Activated naive CD4-positive, alpha-beta T cell treated with anti-CD3 and anti-CD28 coated beads for 36 hours (primary cell): ENCODE data around the gene SRSF1. TPM values are rescaled to one million over a fixed set of nuclear protein-coding genes. Genes with fewer than 3 reads are reported as not detected.
"Not testable (repeated sequence)": the region's sequence is repeated elsewhere in the genome, so short reads cannot be mapped to it uniquely, and the experiment has no call there.

Experiments used
- CTCF ChIA-PET: fragments of 350-600 bp; sonication (Branson Sonifier 250); formaldehyde crosslinking; loops from one replicate; lab custom pipeline; 2021; ENCODE audit warnings: antibody characterized with exemption; lab: Charles Lee
- DNase-seq: peaks from one replicate; pipeline ENCODE4 v3.0.0-alpha.2; 2020
- H3K27ac Mint-ChIP-seq: one replicate; pipeline ENCODE4 v1.8.0; 2021; ENCODE audit warnings: mild to moderate bottlenecking, mixed read lengths
- H3K27me3 Mint-ChIP-seq: one replicate; pipeline ENCODE4 v1.8.0; 2021; ENCODE audit warnings: low read depth, mixed read lengths
- H3K36me3 Mint-ChIP-seq: one replicate; pipeline ENCODE4 v1.8.0; 2021; ENCODE audit warnings: low read depth, mixed read lengths
- H3K4me1 Mint-ChIP-seq: one replicate; pipeline ENCODE4 v1.8.0; 2021; ENCODE audit warnings: low read depth, mixed read lengths
- H3K4me3 Mint-ChIP-seq: one replicate; pipeline ENCODE4 v1.8.0; 2021; ENCODE audit warnings: mild to moderate bottlenecking, moderate library complexity, mixed read lengths
- H3K9me3 Mint-ChIP-seq: one replicate; pipeline ENCODE4 v1.8.0; 2021; ENCODE audit warnings: mixed read lengths
- intact Hi-C: fragments of 100-400 bp; cut with micrococcal nuclease; formaldehyde crosslinking; loops from one replicate; pipeline ENCODE4 v1.15.1; 2023
- total RNA-seq, 2 experiments: library from RNA; stranded (reverse); gene quantifications; one replicate each; pipeline ENCODE4 v1.2.3, GENCODE V29; 2021

SRSF1 gene
- total RNA-seq, 2 experiments from 2014 or later, result 248 to 257 TPM

DNA sequence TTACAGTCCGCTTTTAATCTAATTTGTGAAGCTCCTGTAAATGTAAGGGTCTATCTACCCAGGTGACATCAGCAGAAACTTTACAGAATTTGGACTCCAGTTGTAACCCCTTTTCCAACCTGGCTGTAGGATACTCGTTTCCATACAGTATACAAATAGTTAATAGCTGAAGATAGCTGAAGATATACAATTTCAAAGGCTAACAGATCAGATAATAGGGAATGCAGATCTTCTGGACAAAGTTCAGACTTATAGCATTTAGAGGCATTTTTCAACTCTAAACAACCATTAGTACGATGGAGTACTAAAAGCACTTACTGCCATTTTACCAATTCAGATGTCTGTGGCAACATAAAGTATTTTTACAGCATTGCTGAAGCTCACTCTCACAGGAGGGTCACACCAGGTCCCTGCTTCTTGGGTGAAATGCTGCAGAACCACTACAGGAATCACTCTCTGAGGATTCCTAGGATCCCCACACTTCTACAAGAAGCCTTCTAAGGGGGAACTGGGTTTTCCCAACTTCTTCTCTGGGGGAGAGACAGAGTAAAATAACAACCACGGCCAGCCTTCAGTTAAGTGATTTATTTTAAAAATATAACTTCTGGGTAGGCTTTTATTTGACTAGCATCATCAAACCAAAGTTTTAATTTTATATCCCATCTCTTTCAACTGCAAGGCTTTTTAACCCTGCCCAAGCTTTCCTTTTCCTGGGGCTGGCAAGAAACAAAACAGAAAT is 21.9 kb downstream of the SRSF1 start:
- peaks cover 65% of the 10 kb centered on the region for H3K4me1 Mint-ChIP-seq
- CTCF ChIA-PET, result interaction anchor here (1.0 to 3.7 kb wide), 8 partner anchors 9 to 129 kb away, joined by 3 to 29 read pairs (median 4); no protein-coding TSS in a partner anchor
- H3K36me3 Mint-ChIP-seq, result peaks cover 12% of the 10 kb centered on the region
- intact Hi-C loops, result no loop called here
- DNase-seq, result no peak
- H3K9me3 Mint-ChIP-seq, result no peaks in the 10 kb centered on the region
- H3K27me3 Mint-ChIP-seq, result no peaks in the 10 kb centered on the region
- H3K4me3 Mint-ChIP-seq, result no peak overlapping the region
- H3K27ac Mint-ChIP-seq, result no peak overlapping the region

DNA sequence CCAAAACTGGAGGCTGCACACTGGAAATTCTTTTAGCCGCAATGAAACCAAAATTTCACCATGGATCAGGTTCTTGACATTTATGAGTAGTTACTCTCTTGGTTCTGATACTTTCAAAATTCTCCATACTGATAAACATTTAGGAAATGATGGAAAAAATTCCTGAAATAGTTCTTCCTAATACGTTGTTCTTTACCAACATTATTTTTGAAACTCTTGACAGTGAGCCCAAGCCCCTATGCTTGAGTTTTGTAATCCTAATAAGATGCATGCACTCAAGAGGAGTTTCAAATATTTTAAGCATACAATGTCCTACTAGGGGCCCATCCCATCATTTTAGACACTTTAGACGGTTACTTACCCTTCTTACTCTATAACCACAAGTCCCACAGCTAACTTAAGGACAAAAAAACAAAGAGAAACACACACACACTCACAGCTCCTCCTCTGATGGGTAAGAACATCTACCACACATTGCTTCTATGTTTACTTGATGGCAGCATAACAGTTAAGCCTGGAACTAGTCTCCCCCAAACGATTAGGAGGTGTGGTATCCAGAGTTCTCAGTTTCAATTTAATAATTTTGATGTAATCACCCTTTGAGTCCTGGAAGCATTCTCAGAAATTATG is 22.7 kb downstream of the SRSF1 start:
- Mint-ChIP-seq H3K27ac (peak overlapping the region; percentile 34), H3K4me1 (peaks cover 63% of the 10 kb centered on the region), H3K27me3 (no peaks in the 10 kb centered on the region), H3K9me3 (no peaks in the 10 kb centered on the region), H3K36me3 (peaks cover 12% of the 10 kb centered on the region), H3K4me3 (no peak overlapping the region)
- DNase-seq, result no peak
- CTCF ChIA-PET, result interaction anchor here (1.0 to 3.7 kb wide), 5 partner anchors 8 to 126 kb away, joined by 3 to 29 read pairs (median 4); no protein-coding TSS in a partner anchor
- intact Hi-C loops, result no loop called here

DNA sequence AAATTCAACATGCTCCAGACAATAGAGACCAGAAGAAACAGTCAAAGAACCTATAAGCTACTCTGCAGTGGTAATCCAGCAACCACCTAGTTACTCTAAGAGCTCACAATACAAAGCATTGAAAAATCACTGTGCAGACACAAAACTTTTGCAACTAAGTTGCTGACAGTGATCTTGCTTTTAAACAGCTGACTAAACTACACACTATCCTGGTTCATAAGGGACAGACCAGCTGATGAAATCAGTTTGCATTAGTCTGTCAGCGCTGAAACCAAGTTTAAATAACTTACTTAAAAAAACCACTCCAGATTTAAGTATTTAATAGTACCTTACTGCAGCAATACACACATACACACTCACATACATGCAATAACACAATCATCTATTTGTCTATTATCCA is 23.6 kb downstream of the SRSF1 start:
- DNase-seq, result no peak
- H3K27me3 Mint-ChIP-seq, result no peaks in the 10 kb centered on the region
- no peaks in the 10 kb centered on the region for H3K9me3 Mint-ChIP-seq
- CTCF ChIA-PET, result interaction anchor here (0.7 to 1.7 kb wide), 4 partner anchors 15 to 123 kb away, joined by 3 to 5 read pairs (median 4); no protein-coding TSS in a partner anchor
- no peak overlapping the region for H3K4me3 Mint-ChIP-seq
- H3K36me3 Mint-ChIP-seq, result peaks cover 11% of the 10 kb centered on the region
- no peak overlapping the region for H3K27ac Mint-ChIP-seq
- intact Hi-C loops, result no loop called here
- H3K4me1 Mint-ChIP-seq, result peaks cover 55% of the 10 kb centered on the region

DNA sequence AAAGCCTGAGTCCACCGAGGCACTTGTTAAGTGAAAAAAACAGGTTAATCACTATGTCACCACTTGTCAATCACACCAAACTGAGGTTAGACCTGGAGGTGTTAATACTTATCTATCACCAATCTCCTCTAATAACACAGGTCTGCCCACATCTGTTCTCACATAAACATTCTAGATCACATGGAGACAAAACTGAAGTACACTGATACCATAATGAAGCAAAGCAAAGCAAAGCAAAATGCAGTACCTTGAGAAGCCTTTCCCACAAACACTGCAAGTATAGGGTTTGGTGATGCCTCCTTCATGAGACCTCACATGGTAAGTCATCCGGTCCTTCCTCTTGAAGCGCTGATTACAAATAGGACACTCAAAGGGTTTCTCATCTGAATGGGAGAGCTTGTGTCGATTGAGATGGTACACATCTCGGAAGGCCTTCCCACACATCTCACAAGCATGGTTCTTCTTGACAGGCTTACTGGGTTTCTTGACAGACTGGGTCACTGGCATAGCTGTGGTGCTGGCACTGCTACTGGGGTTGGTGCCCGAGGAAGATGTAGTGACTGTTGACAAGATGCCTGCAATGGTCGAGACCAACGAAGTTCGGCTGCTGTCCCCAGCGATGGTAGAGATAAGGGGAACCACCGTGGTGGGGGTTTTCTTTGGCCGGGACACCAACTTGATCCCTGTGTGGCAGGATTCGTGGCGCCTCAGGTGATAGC is 24.4 kb downstream of the SRSF1 start:
- H3K4me3 Mint-ChIP-seq, result no peak overlapping the region
- H3K4me1 Mint-ChIP-seq, result peaks cover 54% of the 10 kb centered on the region
- intact Hi-C loops, result no loop called here
- H3K9me3 Mint-ChIP-seq, result no peaks in the 10 kb centered on the region
- CTCF ChIA-PET, result interaction anchor here (0.7 to 1.7 kb wide), 4 partner anchors 28 to 123 kb away, joined by 3 to 5 read pairs (median 4); no protein-coding TSS in a partner anchor
- no peak overlapping the region for H3K27ac Mint-ChIP-seq
- no peaks in the 10 kb centered on the region for H3K27me3 Mint-ChIP-seq
- H3K36me3 Mint-ChIP-seq, result peaks cover 15% of the 10 kb centered on the region
- no peak for DNase-seq

DNA sequence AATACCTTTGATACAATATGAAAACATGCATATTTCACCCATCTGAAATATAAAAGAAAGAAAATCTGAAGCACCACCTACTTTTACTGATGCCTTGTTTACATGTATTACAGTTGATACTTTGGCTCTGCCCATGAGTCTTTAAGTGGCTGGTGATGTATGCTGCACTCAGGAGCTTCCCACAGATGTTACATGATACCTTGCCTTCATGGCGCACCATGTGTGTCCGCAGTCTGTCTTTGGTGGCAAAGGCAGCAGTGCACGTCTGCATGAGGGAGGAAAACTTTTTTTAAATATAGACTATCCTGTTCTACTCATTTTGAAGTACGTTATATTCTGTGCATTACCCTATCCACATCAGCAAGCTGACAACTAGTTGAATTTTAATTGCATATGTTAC is 26.5 kb downstream of the SRSF1 start:
- H3K27ac Mint-ChIP-seq, result no peak overlapping the region
- intact Hi-C loops, result no loop called here
- CTCF ChIA-PET, result interaction anchor here (0.6 to 1.5 kb wide), 5 partner anchors 19 to 809 kb away, joined by 3 to 5 read pairs (median 4); no protein-coding TSS in a partner anchor
- H3K4me1 Mint-ChIP-seq, result peaks cover 41% of the 10 kb centered on the region
- no peak for DNase-seq
- H3K9me3 Mint-ChIP-seq, result no peaks in the 10 kb centered on the region
- H3K4me3 Mint-ChIP-seq, result no peak overlapping the region
- H3K27me3 Mint-ChIP-seq, result no peaks in the 10 kb centered on the region
- H3K36me3 Mint-ChIP-seq, result peaks cover 24% of the 10 kb centered on the region

DNA sequence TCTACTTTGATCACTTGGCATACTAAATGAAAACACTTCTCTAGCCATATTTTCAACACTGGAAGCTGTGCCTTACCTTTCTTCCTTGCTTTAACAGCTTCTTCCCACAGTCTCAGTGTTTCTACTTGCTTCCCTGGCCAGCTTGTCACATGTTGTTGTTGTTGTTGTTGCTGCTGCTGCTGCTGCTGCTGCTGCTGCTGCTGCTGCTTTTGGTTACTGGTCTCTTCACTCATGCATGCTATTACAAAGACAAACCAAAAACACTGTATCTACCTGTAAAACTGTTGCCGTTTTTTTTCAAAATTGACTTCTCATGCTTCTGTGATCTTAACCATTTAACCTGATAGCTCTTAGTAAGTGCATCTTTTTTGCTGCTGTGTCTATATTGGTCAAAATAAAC is 28.0 kb downstream of the SRSF1 start:
- DNase-seq, result no peak
- H3K27ac Mint-ChIP-seq, result no peak overlapping the region

DNA sequence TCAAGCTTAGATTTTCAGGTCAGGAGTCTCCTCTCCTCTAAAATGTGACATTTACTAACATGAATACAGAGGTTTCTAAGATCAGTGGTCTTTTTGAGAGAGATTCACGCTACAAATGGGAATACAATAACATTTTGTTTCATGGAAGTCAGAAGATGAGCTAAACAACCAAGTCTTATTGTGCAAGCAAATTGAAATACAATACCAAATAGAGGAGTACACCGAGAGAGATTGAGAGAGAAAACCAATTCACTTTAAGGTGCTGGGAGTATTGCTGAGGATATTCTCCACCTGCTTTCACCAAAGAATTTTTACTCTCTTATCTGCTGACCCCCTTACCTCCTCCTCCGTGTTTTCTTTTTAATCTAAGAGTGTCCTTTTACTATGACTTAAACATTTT is 30.5 kb downstream of the SRSF1 start:
- CTCF ChIA-PET, result interaction anchor here (0.8 to 1.0 kb wide), 2 partner anchors 9 to 118 kb away, joined by 3 to 4 read pairs; no protein-coding TSS in a partner anchor
- intact Hi-C loops, result no loop called here
- peaks cover 3% of the 10 kb centered on the region for H3K4me1 Mint-ChIP-seq
- H3K36me3 Mint-ChIP-seq, result peaks cover 27% of the 10 kb centered on the region
- H3K27me3 Mint-ChIP-seq, result no peaks in the 10 kb centered on the region
- H3K9me3 Mint-ChIP-seq, result no peaks in the 10 kb centered on the region
- H3K4me3 Mint-ChIP-seq, result no peak overlapping the region
- DNase-seq, result no peak
- H3K27ac Mint-ChIP-seq, result no peak overlapping the region

More for the DNA sequence above, 28.0 kb downstream of the SRSF1 start:
- CTCF ChIA-PET, result no interaction called here
- Mint-ChIP-seq H3K4me3 (no peak overlapping the region), H3K9me3 (no peaks in the 10 kb centered on the region), H3K36me3 (peaks cover 29% of the 10 kb centered on the region), H3K27me3 (no peaks in the 10 kb centered on the region), H3K4me1 (peaks cover 27% of the 10 kb centered on the region)
- intact Hi-C loops, result no loop called here

DNA sequence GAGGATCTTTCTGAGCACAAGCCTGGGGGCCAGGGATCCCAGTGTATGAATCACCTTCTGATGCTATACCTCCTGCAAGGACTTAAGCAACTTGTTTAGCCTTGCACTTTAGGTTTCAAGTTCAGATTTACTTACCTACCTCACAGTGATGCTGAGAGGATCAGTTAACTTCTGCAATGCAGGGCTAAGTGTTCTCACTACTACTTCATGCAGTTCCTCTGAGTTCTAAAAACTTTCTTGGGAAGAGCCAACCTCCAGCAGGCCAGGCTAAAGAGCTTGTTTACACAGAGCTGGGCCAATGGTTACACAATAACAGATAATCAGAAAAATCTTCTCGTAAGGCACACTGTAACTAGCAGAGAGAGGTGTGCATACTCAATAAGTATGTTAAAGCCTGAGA is 32.0 kb downstream of the SRSF1 start:
- no peaks in the 10 kb centered on the region for H3K4me1 Mint-ChIP-seq
- no peaks in the 10 kb centered on the region for H3K9me3 Mint-ChIP-seq
- H3K27me3 Mint-ChIP-seq, result no peaks in the 10 kb centered on the region
- H3K36me3 Mint-ChIP-seq, result peaks cover 25% of the 10 kb centered on the region
- H3K27ac Mint-ChIP-seq, result no peak overlapping the region
- no peak for DNase-seq
- CTCF ChIA-PET, result interaction anchor here (1.3 to 1.4 kb wide), 3 partner anchors 12 to 25 kb away, joined by 3 to 6 read pairs (median 3); no protein-coding TSS in a partner anchor
- H3K4me3 Mint-ChIP-seq, result no peak overlapping the region
- intact Hi-C loops, result no loop called here

DNA sequence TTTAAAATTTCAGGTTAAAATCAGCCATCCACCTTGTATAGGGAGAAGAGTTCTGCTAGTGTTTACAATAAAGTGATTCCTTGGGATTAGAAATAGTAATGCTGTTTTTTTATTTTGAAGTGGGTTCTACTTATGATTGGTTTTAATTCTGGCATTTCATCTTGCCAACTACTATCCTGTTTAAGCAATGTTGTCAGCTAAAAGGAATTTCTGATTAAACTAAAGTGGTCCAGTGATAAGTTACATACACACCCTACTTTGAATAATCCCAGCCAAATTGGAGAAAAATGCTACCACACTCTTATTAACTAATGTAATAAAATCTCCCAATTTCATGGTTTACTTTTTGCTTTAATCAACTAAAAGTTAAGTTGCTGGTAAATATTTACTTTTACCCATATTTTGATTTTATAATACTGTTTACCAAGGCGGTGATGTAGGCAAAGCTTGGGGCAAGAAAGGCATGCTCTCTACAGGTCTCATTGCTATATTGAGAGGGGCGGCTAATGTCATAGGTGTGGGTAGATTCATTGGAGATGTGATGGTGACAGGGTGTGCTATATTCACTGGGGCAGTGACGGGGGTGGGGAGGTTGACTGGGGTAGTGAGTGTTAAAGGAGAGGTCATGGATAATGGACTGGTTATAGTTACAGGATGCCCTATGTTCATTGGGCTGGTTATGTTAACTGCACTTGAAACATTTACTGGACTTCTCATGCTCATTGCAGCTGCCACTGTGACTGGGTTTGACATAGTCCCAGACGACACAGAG is 32.8 kb downstream of the SRSF1 start:
- DNase-seq, H3K27ac Mint-ChIP-seq, H3K4me1 Mint-ChIP-seq, H3K27me3 Mint-ChIP-seq, H3K9me3 Mint-ChIP-seq, intact Hi-C loops, H3K4me3 Mint-ChIP-seq: not testable (repeated sequence)
- H3K36me3 Mint-ChIP-seq, result peaks cover 24% of the 10 kb centered on the region
- CTCF ChIA-PET, result interaction anchor here (1.3 to 1.4 kb wide), 3 partner anchors 12 to 25 kb away, joined by 3 to 6 read pairs (median 3); no protein-coding TSS in a partner anchor

DNA sequence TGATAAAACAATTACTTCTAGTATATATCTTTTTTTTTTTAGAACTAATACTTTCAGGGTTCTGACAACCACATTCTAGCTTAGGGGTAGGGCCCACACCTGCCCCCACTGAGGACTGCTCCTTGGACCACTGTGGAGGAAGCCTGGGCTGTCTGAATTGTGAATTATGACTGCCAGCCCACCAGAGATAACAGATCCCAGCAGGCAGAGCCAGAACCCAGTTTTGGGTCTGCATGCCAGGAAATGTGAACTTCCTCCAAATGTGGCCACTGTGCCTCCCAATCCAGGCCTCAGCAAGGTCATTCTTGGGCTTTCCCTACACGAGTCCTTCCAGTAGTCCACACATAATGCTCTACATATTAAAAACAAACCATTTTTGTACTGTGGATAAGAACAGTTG is 34.9 kb downstream of the SRSF1 start:
- Mint-ChIP-seq H3K27ac (no peak overlapping the region), H3K4me3 (no peak overlapping the region), H3K27me3 (no peaks in the 10 kb centered on the region), H3K36me3 (peaks cover 16% of the 10 kb centered on the region), H3K4me1 (no peaks in the 10 kb centered on the region), H3K9me3 (no peaks in the 10 kb centered on the region)
- intact Hi-C loops, result no loop called here
- CTCF ChIA-PET, result interaction anchor here (0.9 kb wide), 1 partner anchor 28 kb away, joined by 3 read pairs; no protein-coding TSS in a partner anchor
- no peak for DNase-seq

DNA sequence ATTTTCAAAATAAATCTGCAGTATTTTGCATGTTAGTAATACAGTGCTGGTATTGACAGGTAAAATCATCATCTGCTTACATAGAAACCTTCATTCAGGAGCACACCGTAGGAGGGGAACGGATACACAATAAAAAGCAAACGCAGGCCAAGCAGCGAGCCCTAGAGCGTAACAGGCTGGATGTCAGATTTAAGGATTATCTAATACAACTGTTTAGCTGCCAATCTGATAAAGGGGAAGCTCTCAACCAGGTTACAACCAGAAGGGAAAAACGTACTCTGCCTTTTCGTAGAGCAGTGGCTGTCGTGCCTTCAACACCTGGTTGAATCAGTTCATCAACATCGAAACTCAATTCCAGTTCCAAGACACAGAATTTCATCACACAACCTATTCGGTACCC is 35.5 kb downstream of the SRSF1 start:
- intact Hi-C loops, result no loop called here
- H3K9me3 Mint-ChIP-seq, result no peaks in the 10 kb centered on the region
- peaks cover 14% of the 10 kb centered on the region for H3K36me3 Mint-ChIP-seq
- H3K27ac Mint-ChIP-seq, result no peak overlapping the region
- no peaks in the 10 kb centered on the region for H3K27me3 Mint-ChIP-seq
- CTCF ChIA-PET, result interaction anchor here (0.9 kb wide), 1 partner anchor 28 kb away, joined by 3 read pairs; no protein-coding TSS in a partner anchor
- no peak overlapping the region for H3K4me3 Mint-ChIP-seq
- no peak for DNase-seq
- no peaks in the 10 kb centered on the region for H3K4me1 Mint-ChIP-seq
